ENCODE measurements around the gene TBC1D4.

GRCh38 chr13:75446874-75447273 lies 35.1 kb downstream of the TBC1D4 start:
- no peak for TF ChIP-seq CTCF (IDR thresholded peaks at IDR 0.05; ENCODE audit: insufficient read depth, low read depth, low read length)
- TF ChIP-seq EZH2 (IDR thresholded peaks at IDR 0.05; ENCODE audit: insufficient read depth, low read length) = no peak

Data from astrocyte (in vitro differentiated cells and primary cell).